Measurements from ENCODE around the gene NR4A3. TPM values are rescaled to one million over a fixed set of nuclear protein-coding genes. Genes with fewer than 3 reads are reported as not detected.

Gene NR4A3
- polyA plus RNA-seq, 1 donor (not counting 4 experiments of a cell fraction or from before 2014, with no cell fraction given), result 0.16 TPM

- Histone ChIP-seq H3K4me2 (ENCODE audit: control insufficient read depth, extremely low read depth, insufficient read depth, low read depth, low read length) (no peak overlapping the region), H3K27ac (ENCODE audit: control insufficient read depth, insufficient read depth, low read length) (no peak overlapping the region), H3K9ac (ENCODE audit: control insufficient read depth, extremely low read depth, insufficient read depth, low read length) (no peak overlapping the region), H3K4me1 (ENCODE audit: control insufficient read depth, extremely low read depth, insufficient read depth, low read length) (peaks cover 18% of the 10 kb centered on the region), H3K36me3 (ENCODE audit: control insufficient read depth in 2 of 2, extremely low read depth in 1 of 2, insufficient read depth in 2 of 2, low read length in 2 of 2) (no peaks in the 10 kb centered on the region), H3K27me3 (ENCODE audit: control insufficient read depth, extremely low read depth, insufficient read depth, low read length) (no peaks in the 10 kb centered on the region), H4K20me1 (ENCODE audit: control insufficient read depth, extremely low read depth, insufficient read depth, low read length) (no peaks in the 10 kb centered on the region), H3K9me1 (ENCODE audit: control insufficient read depth, extremely low read depth, insufficient read depth, low read length) (no peaks in the 10 kb centered on the region), H3K4me3 (ENCODE audit: control insufficient read depth in 2 of 3, extremely low read depth in 1 of 3, insufficient read depth in 2 of 3, low read depth in 1 of 3, low read length in 3 of 3) (no peak overlapping the region), H3K79me2 (ENCODE audit: control insufficient read depth, insufficient read depth, low read length) (no peaks in the 10 kb centered on the region), H3K9me3 (ENCODE audit: control insufficient read depth, low read depth, low read length) (no peaks in the 10 kb centered on the region), H2AFZ (ENCODE audit: control insufficient read depth, low read length) (no peak overlapping the region)
- dilution Hi-C loops (cut with MboI; ENCODE audit: extremely low pct_ligation_motif_present, low sequenced_read_pairs), result no loop called here
- no peak for TF ChIP-seq CTCF (optimal IDR thresholded peaks at IDR 0.05 in 1 of 3, IDR thresholded peaks at IDR 0.05 in 1 of 3, conservative IDR thresholded peaks at IDR 0.05 in 1 of 3; ENCODE audit: extremely low read depth in 1 of 3, insufficient read depth in 2 of 3, low read length in 3 of 3)
- no peak for TF ChIP-seq EZH2 (IDR thresholded peaks at IDR 0.05; ENCODE audit: low read length)
- no peak for FAIRE-seq
- DNase-seq (ENCODE audit: low read depth, low spot score), result no peak
Measured at GRCh38 chr9:99811172-99811571, 10.5 kb upstream of the NR4A3 start.

GRCh38 chr9:99811598-99812383 lies 9.9 kb upstream of the NR4A3 start:
- H3K4me2 ChIP-seq (ENCODE audit: control insufficient read depth, extremely low read depth, insufficient read depth, low read depth, low read length), result no peak overlapping the region
- H3K4me1 ChIP-seq (ENCODE audit: control insufficient read depth, extremely low read depth, insufficient read depth, low read length), result peaks cover 18% of the 10 kb centered on the region
- FAIRE-seq, result no peak
- H4K20me1 ChIP-seq (ENCODE audit: control insufficient read depth, extremely low read depth, insufficient read depth, low read length), result no peaks in the 10 kb centered on the region
- no peak overlapping the region for H3K4me3 ChIP-seq (ENCODE audit: control insufficient read depth in 2 of 3, extremely low read depth in 1 of 3, insufficient read depth in 2 of 3, low read depth in 1 of 3, low read length in 3 of 3)
- H3K9ac ChIP-seq (ENCODE audit: control insufficient read depth, extremely low read depth, insufficient read depth, low read length), result no peak overlapping the region
- no peak overlapping the region for H3K27ac ChIP-seq (ENCODE audit: control insufficient read depth, insufficient read depth, low read length)
- H3K79me2 ChIP-seq (ENCODE audit: control insufficient read depth, insufficient read depth, low read length), result no peaks in the 10 kb centered on the region
- H3K36me3 ChIP-seq (ENCODE audit: control insufficient read depth in 2 of 2, extremely low read depth in 1 of 2, insufficient read depth in 2 of 2, low read length in 2 of 2), result no peaks in the 10 kb centered on the region
- dilution Hi-C loops (cut with MboI; ENCODE audit: extremely low pct_ligation_motif_present, low sequenced_read_pairs), result no loop called here
- no peak for DNase-seq (ENCODE audit: low read depth, low spot score)
- H3K9me3 ChIP-seq (ENCODE audit: control insufficient read depth, low read depth, low read length), result no peaks in the 10 kb centered on the region
- TF ChIP-seq EZH2 (IDR thresholded peaks at IDR 0.05; ENCODE audit: low read length) (no peak), CTCF (optimal IDR thresholded peaks at IDR 0.05 in 1 of 3, IDR thresholded peaks at IDR 0.05 in 1 of 3, conservative IDR thresholded peaks at IDR 0.05 in 1 of 3; ENCODE audit: extremely low read depth in 1 of 3, insufficient read depth in 2 of 3, low read length in 3 of 3) (no peak)
- H2AFZ ChIP-seq (ENCODE audit: control insufficient read depth, low read length), result no peak overlapping the region
- H3K27me3 ChIP-seq (ENCODE audit: control insufficient read depth, extremely low read depth, insufficient read depth, low read length), result no peaks in the 10 kb centered on the region
- H3K9me1 ChIP-seq (ENCODE audit: control insufficient read depth, extremely low read depth, insufficient read depth, low read length), result no peaks in the 10 kb centered on the region

Measured in keratinocyte (primary cell).